ENCODE measurements around the gene ZNF687.
"Not testable (repeated sequence)": the region's sequence is repeated elsewhere in the genome, so short reads cannot be mapped to it uniquely, and the experiment has no call there.

The ZNF687 gene

GRCh38 chr1:151255381-151255780 is 26.7 kb upstream of the ZNF687 start:
- Histone ChIP-seq H3K27ac (ENCODE audit: low read depth, low read length) (no peak overlapping the region), H3K36me3 (ENCODE audit: control insufficient read depth, insufficient read depth, low read length) (no peaks in the 10 kb centered on the region)

GRCh38 chr1:151259351-151259750 is 22.7 kb upstream of the ZNF687 start:
- no peaks in the 10 kb centered on the region for H3K27me3 ChIP-seq (ENCODE audit: control insufficient read depth, insufficient read depth, low read length)
- peaks cover 4% of the 10 kb centered on the region for H3K4me1 ChIP-seq (ENCODE audit: control insufficient read depth, insufficient read depth, low read length)
- H3K27ac ChIP-seq (ENCODE audit: low read depth, low read length), result no peak overlapping the region
- H3K4me3 ChIP-seq (ENCODE audit: low read length), result no peak overlapping the region
- H3K9ac ChIP-seq (ENCODE audit: low read length), result no peak overlapping the region
- H3K36me3 ChIP-seq (ENCODE audit: control insufficient read depth, insufficient read depth, low read length), result peaks cover 11% of the 10 kb centered on the region

More at GRCh38 chr1:151255381-151255780, 26.7 kb upstream of the ZNF687 start:
- peak overlapping the region; percentile 82 for H3K4me3 ChIP-seq (ENCODE audit: low read length)
- H3K9ac ChIP-seq (ENCODE audit: low read length), result peak overlapping the region; percentile 80
- H3K4me1 ChIP-seq (ENCODE audit: control insufficient read depth, insufficient read depth, low read length), result peaks cover 4% of the 10 kb centered on the region
- no peaks in the 10 kb centered on the region for H3K27me3 ChIP-seq (ENCODE audit: control insufficient read depth, insufficient read depth, low read length)

- Histone ChIP-seq H3K36me3 (ENCODE audit: control insufficient read depth, insufficient read depth, low read length) (peaks cover 31% of the 10 kb centered on the region), H3K4me3 (ENCODE audit: low read length) (no peak overlapping the region), H3K4me1 (ENCODE audit: control insufficient read depth, insufficient read depth, low read length) (no peaks in the 10 kb centered on the region), H3K9ac (ENCODE audit: low read length) (no peak overlapping the region), H3K27ac (ENCODE audit: low read depth, low read length) (no peak overlapping the region), H3K27me3 (ENCODE audit: control insufficient read depth, insufficient read depth, low read length) (no peaks in the 10 kb centered on the region)
Measured at GRCh38 chr1:151265446-151266236, 16.5 kb upstream of the ZNF687 start.

GRCh38 chr1:151266315-151266714 is 15.8 kb upstream of the ZNF687 start:
- Histone ChIP-seq H3K27me3 (ENCODE audit: control insufficient read depth, insufficient read depth, low read length) (no peaks in the 10 kb centered on the region), H3K36me3 (ENCODE audit: control insufficient read depth, insufficient read depth, low read length) (peaks cover 31% of the 10 kb centered on the region), H3K4me3 (ENCODE audit: low read length) (no peak overlapping the region), H3K4me1 (ENCODE audit: control insufficient read depth, insufficient read depth, low read length) (no peaks in the 10 kb centered on the region), H3K27ac (ENCODE audit: low read depth, low read length) (no peak overlapping the region), H3K9ac (ENCODE audit: low read length) (no peak overlapping the region)

- peaks cover 31% of the 10 kb centered on the region for H3K36me3 ChIP-seq (ENCODE audit: control insufficient read depth, insufficient read depth, low read length)
- H3K27me3 ChIP-seq (ENCODE audit: control insufficient read depth, insufficient read depth, low read length), result no peaks in the 10 kb centered on the region
- no peak overlapping the region for H3K4me3 ChIP-seq (ENCODE audit: low read length)
- no peak overlapping the region for H3K9ac ChIP-seq (ENCODE audit: low read length)
- H3K27ac ChIP-seq (ENCODE audit: low read depth, low read length), result no peak overlapping the region
- no peaks in the 10 kb centered on the region for H3K4me1 ChIP-seq (ENCODE audit: control insufficient read depth, insufficient read depth, low read length)
Measured at GRCh38 chr1:151266821-151267220, 15.3 kb upstream of the ZNF687 start.

- H3K4me1 ChIP-seq (ENCODE audit: control insufficient read depth, insufficient read depth, low read length), result no peaks in the 10 kb centered on the region
- H3K36me3 ChIP-seq (ENCODE audit: control insufficient read depth, insufficient read depth, low read length), result peaks cover 26% of the 10 kb centered on the region
- H3K9ac ChIP-seq (ENCODE audit: low read length), result no peak overlapping the region
- H3K27ac ChIP-seq (ENCODE audit: low read depth, low read length), result no peak overlapping the region
- no peak overlapping the region for H3K4me3 ChIP-seq (ENCODE audit: low read length)
- H3K27me3 ChIP-seq (ENCODE audit: control insufficient read depth, insufficient read depth, low read length), result no peaks in the 10 kb centered on the region
Measured at GRCh38 chr1:151267760-151268159, 14.3 kb upstream of the ZNF687 start.

GRCh38 chr1:151273924-151274466 is 8.1 kb upstream of the ZNF687 start:
- Histone ChIP-seq H3K4me3 (ENCODE audit: low read length) (no peak overlapping the region), H3K27me3 (ENCODE audit: control insufficient read depth, insufficient read depth, low read length) (no peaks in the 10 kb centered on the region), H3K27ac (ENCODE audit: low read depth, low read length) (no peak overlapping the region), H3K9ac (ENCODE audit: low read length) (no peak overlapping the region), H3K36me3 (ENCODE audit: control insufficient read depth, insufficient read depth, low read length) (no peaks in the 10 kb centered on the region), H3K4me1 (ENCODE audit: control insufficient read depth, insufficient read depth, low read length) (no peaks in the 10 kb centered on the region)

- H3K4me3 ChIP-seq (ENCODE audit: low read length); H3K4me1 ChIP-seq (ENCODE audit: control insufficient read depth, insufficient read depth, low read length); H3K27me3 ChIP-seq (ENCODE audit: control insufficient read depth, insufficient read depth, low read length); H3K36me3 ChIP-seq (ENCODE audit: control insufficient read depth, insufficient read depth, low read length); H3K9ac ChIP-seq (ENCODE audit: low read length); H3K27ac ChIP-seq (ENCODE audit: low read depth, low read length): not testable (repeated sequence)
Measured at GRCh38 chr1:151275341-151275740, 6.8 kb upstream of the ZNF687 start.

- Histone ChIP-seq H3K9ac (ENCODE audit: low read length) (no peak overlapping the region), H3K27ac (ENCODE audit: low read depth, low read length) (no peak overlapping the region), H3K36me3 (ENCODE audit: control insufficient read depth, insufficient read depth, low read length) (no peaks in the 10 kb centered on the region), H3K4me1 (ENCODE audit: control insufficient read depth, insufficient read depth, low read length) (no peaks in the 10 kb centered on the region), H3K4me3 (ENCODE audit: low read length) (no peak overlapping the region), H3K27me3 (ENCODE audit: control insufficient read depth, insufficient read depth, low read length) (no peaks in the 10 kb centered on the region)
Measured at GRCh38 chr1:151277249-151277648, 4.8 kb upstream of the ZNF687 start.

GRCh38 chr1:151281225-151281968 is 702 bp upstream of the ZNF687 start:
- peak overlapping the region; percentile 88 for H3K4me3 ChIP-seq (ENCODE audit: low read length)
- H3K36me3 ChIP-seq (ENCODE audit: control insufficient read depth, insufficient read depth, low read length), result no peaks in the 10 kb centered on the region
- no peaks in the 10 kb centered on the region for H3K4me1 ChIP-seq (ENCODE audit: control insufficient read depth, insufficient read depth, low read length)
- peak overlapping the region; percentile 100 for H3K27ac ChIP-seq (ENCODE audit: low read depth, low read length)
- peak overlapping the region; percentile 95 for H3K9ac ChIP-seq (ENCODE audit: low read length)
- no peaks in the 10 kb centered on the region for H3K27me3 ChIP-seq (ENCODE audit: control insufficient read depth, insufficient read depth, low read length)

GRCh38 chr1:151282883-151283725 is 1.0 kb downstream of the ZNF687 start:
- H3K36me3 ChIP-seq (ENCODE audit: control insufficient read depth, insufficient read depth, low read length), result peaks cover 12% of the 10 kb centered on the region
- H3K4me3 ChIP-seq (ENCODE audit: low read length), result peak overlapping the region; percentile 88
- H3K9ac ChIP-seq (ENCODE audit: low read length), result peak overlapping the region; percentile 85
- H3K27me3 ChIP-seq (ENCODE audit: control insufficient read depth, insufficient read depth, low read length), result no peaks in the 10 kb centered on the region
- no peaks in the 10 kb centered on the region for H3K4me1 ChIP-seq (ENCODE audit: control insufficient read depth, insufficient read depth, low read length)
- peak overlapping the region; percentile 100 for H3K27ac ChIP-seq (ENCODE audit: low read depth, low read length)

GRCh38 chr1:151284013-151284577 is 2.0 kb downstream of the ZNF687 start:
- H3K4me3 ChIP-seq (ENCODE audit: low read length), result no peak overlapping the region

More at GRCh38 chr1:151284013-151284577, 2.0 kb downstream of the ZNF687 start:
- Histone ChIP-seq H3K27ac (ENCODE audit: low read depth, low read length) (no peak overlapping the region), H3K27me3 (ENCODE audit: control insufficient read depth, insufficient read depth, low read length) (no peaks in the 10 kb centered on the region), H3K36me3 (ENCODE audit: control insufficient read depth, insufficient read depth, low read length) (peaks cover 22% of the 10 kb centered on the region), H3K4me1 (ENCODE audit: control insufficient read depth, insufficient read depth, low read length) (no peaks in the 10 kb centered on the region), H3K9ac (ENCODE audit: low read length) (no peak overlapping the region)

All from rectal smooth muscle tissue (tissue), 1 donor.